ENCODE results near the gene ANKH. TPM values are rescaled to one million over a fixed set of nuclear protein-coding genes. Genes with fewer than 3 reads are reported as not detected.

Gene ANKH
- total and polyA plus RNA-seq, 2 of the 13 experiments (the other 11 are each of a cell fraction or from before 2014, with no cell fraction given): 25.0 to 36.0 TPM

- TF ChIP-seq ZNF609 (CRISPR knock-in tag; IDR thresholded peaks at IDR 0.05; ENCODE audit: borderline replicate concordance) (peak; percentile 88), ZSCAN29 (CRISPR knock-in tag; conservative IDR thresholded peaks at IDR 0.05) (0 out of 2 replicates have a peak, but pooled peaks have one; percentile 51), GFI1 (CRISPR knock-in tag; IDR thresholded peaks at IDR 0.05; ENCODE audit: borderline replicate concordance) (peak; percentile 82), ATF1 (CRISPR knock-in tag; IDR thresholded peaks at IDR 0.05) (peak; percentile 25; the same call in 1 of the 2 replicates), ZNF788 (CRISPR knock-in tag; IDR thresholded peaks at IDR 0.05; ENCODE audit: borderline replicate concordance) (peak; percentile 71; the same call in 1 of the 2 replicates), ETS1 (CRISPR knock-in tag; IDR thresholded peaks at IDR 0.05) (no peak), SP5 (CRISPR knock-in tag; IDR thresholded peaks at IDR 0.05; ENCODE audit: borderline replicate concordance, low read depth) (peak; percentile 93), ZBTB26 (CRISPR knock-in tag; IDR thresholded peaks at IDR 0.05; ENCODE audit: borderline replicate concordance) (0 out of 2 replicates have a peak, but pooled peaks have one; percentile 63), ZFP1 (CRISPR knock-in tag; IDR thresholded peaks at IDR 0.05) (0 out of 2 replicates have a peak, but pooled peaks have one; percentile 48), FIP1L1 (IDR thresholded peaks at IDR 0.05; ENCODE audit: borderline replicate concordance, insufficient read depth, low read depth, low read length) (0 out of 2 replicates have a peak, but pooled peaks have one; percentile 43), ZNF841 (CRISPR knock-in tag; IDR thresholded peaks at IDR 0.05; ENCODE audit: borderline replicate concordance) (no peak), CREB3 (CRISPR knock-in tag; IDR thresholded peaks at IDR 0.05) (no peak), THRA (CRISPR knock-in tag; IDR thresholded peaks at IDR 0.05; ENCODE audit: borderline replicate concordance) (peak; percentile 99), FOXO1 (CRISPR knock-in tag; IDR thresholded peaks at IDR 0.05) (peak; percentile 82), ZFP91 (CRISPR knock-in tag; IDR thresholded peaks at IDR 0.05; ENCODE audit: borderline replicate concordance) (peak; percentile 70; the same call in 1 of the 2 replicates)
These were observed 143.1 kb downstream of the ANKH start (continued) for GRCh38 chr5:14728459-14728938.
